Measurements from ENCODE around the gene LETM1.

Gene LETM1

GRCh38 chr4:1762264-1763010, 93.5 kb downstream of the LETM1 start:
- no peak for DNase-seq (ENCODE audit: low read depth)
- no peak for TF ChIP-seq CTCF (IDR thresholded peaks at IDR 0.05; ENCODE audit: insufficient read depth, low read depth, low read length, missing control alignments)
- no peak overlapping the region for H3K4me3 ChIP-seq (ENCODE audit: low read depth, low read length)
